Effector memory CD4-positive, alpha-beta T cell (primary cell): Measurements from ENCODE around the gene CMYA5.

Experiments
- DNase-seq, 3 donors: peaks; one replicate each; pipeline ENCODE4 v3.0.0-alpha.2; 2020
- H3K27ac ChIP-seq: 2 replicates; pipeline ENCODE4 v1.7.0; 2013; ENCODE audit warnings: mild to moderate bottlenecking, low read length, moderate library complexity; ENCODE audit not compliant: insufficient read depth, poor library complexity, severe bottlenecking
- H3K27me3 ChIP-seq: replicated peaks from 2 replicates; pipeline ENCODE4 v1.7.0; 2013; ENCODE audit warnings: mild to moderate bottlenecking, low read length; ENCODE audit not compliant: insufficient read depth, control insufficient read depth, poor library complexity, severe bottlenecking
- H3K36me3 ChIP-seq: 2 replicates; pipeline ENCODE4 v1.7.0; 2013; ENCODE audit warnings: mild to moderate bottlenecking, low read length, moderate library complexity; ENCODE audit not compliant: control insufficient read depth, insufficient read depth
- H3K4me1 ChIP-seq: 2 replicates; pipeline ENCODE4 v1.7.0; 2013; ENCODE audit warnings: low read length, mild to moderate bottlenecking; ENCODE audit not compliant: control insufficient read depth, insufficient read depth, poor library complexity, severe bottlenecking
- H3K4me3 ChIP-seq: 2 replicates; pipeline ENCODE4 v1.7.0; 2013; ENCODE audit warnings: low read length, low read depth, mild to moderate bottlenecking; ENCODE audit not compliant: insufficient read depth, poor library complexity, severe bottlenecking
- H3K9me3 ChIP-seq: 2 replicates; pipeline ENCODE4 v1.7.0; 2013; ENCODE audit warnings: mild to moderate bottlenecking, low read length, moderate library complexity; ENCODE audit not compliant: control insufficient read depth

Gene CMYA5

GRCh38 chr5:79743846-79744605 is 54.4 kb downstream of the CMYA5 start:
- no peaks in the 10 kb centered on the region for H3K9me3 ChIP-seq
- no peaks in the 10 kb centered on the region for H3K36me3 ChIP-seq
- H3K27me3 ChIP-seq: peaks cover 3% of the 10 kb centered on the region
- no peak overlapping the region for H3K27ac ChIP-seq
- no peaks in the 10 kb centered on the region for H3K4me1 ChIP-seq
- no peak overlapping the region for H3K4me3 ChIP-seq
- DNase-seq: no peak

GRCh38 chr5:79745255-79745654 is 55.6 kb downstream of the CMYA5 start:
- no peak for DNase-seq
- no peaks in the 10 kb centered on the region for H3K9me3 ChIP-seq
- H3K4me1 ChIP-seq: no peaks in the 10 kb centered on the region
- peaks cover 3% of the 10 kb centered on the region for H3K27me3 ChIP-seq
- no peak overlapping the region for H3K4me3 ChIP-seq
- H3K27ac ChIP-seq: no peak overlapping the region
- no peaks in the 10 kb centered on the region for H3K36me3 ChIP-seq

DNA sequence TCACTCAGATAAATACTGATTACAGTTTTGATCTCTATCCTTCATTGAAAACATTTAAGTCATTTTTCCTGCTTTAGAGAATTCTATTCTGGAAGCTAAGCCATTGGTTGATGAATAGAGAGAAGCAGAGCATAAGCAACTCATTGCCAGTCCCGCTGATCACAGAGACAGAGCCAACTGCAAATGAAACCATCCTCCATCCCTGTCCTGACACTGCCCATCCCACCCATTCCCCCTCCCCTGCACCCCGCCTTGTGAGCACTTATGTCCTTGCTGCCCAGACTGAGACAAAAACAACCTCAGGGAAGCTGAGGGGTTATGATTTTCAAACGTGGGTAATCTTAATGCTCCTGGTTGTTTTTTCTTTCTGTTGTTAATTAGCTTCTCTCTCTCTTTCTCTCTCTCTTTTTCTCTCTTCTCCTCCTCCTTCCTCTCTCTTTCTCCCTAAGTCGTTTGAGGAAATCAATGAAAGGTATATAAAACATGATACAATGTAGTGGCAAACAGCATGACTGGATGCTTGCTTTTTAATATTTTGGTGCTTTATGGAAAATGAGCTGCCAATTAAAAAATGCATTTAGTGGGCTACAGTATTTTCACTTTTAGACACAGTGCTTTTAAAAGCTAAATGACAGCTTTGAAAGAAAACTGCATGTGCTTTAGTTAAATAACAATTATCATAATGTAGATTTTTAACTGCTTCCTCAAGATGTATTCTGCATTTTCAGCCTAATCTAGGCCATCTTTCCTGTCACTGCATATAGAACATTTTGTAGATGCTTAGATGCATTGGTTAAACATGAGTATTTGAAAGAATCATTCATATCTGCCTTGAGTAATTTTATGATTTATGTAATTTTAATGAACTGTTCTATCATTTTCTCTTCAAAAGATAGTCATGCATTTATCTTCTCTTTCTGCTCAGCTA is 57.3 kb downstream of the CMYA5 start:
- no peaks in the 10 kb centered on the region for H3K36me3 ChIP-seq
- no peaks in the 10 kb centered on the region for H3K4me1 ChIP-seq
- H3K4me3 ChIP-seq: no peak overlapping the region
- peaks cover under 1% of the 10 kb centered on the region for H3K27me3 ChIP-seq
- H3K9me3 ChIP-seq: no peaks in the 10 kb centered on the region
- no peak for DNase-seq
- no peak overlapping the region for H3K27ac ChIP-seq

GRCh38 chr5:79750611-79751510 is 61.2 kb downstream of the CMYA5 start:
- no peak for DNase-seq
- H3K27ac ChIP-seq: no peak overlapping the region
- H3K9me3 ChIP-seq: no peaks in the 10 kb centered on the region
- H3K27me3 ChIP-seq: no peaks in the 10 kb centered on the region
- H3K4me3 ChIP-seq: no peak overlapping the region
- H3K36me3 ChIP-seq: no peaks in the 10 kb centered on the region
- no peaks in the 10 kb centered on the region for H3K4me1 ChIP-seq

- Histone ChIP-seq H3K27me3 (no peaks in the 10 kb centered on the region), H3K9me3 (no peaks in the 10 kb centered on the region), H3K4me3 (no peak overlapping the region), H3K36me3 (no peaks in the 10 kb centered on the region), H3K4me1 (no peaks in the 10 kb centered on the region), H3K27ac (no peak overlapping the region)
- DNase-seq: no peak
Observed at GRCh38 chr5:79753092-79753491, 63.5 kb downstream of the CMYA5 start.

DNA sequence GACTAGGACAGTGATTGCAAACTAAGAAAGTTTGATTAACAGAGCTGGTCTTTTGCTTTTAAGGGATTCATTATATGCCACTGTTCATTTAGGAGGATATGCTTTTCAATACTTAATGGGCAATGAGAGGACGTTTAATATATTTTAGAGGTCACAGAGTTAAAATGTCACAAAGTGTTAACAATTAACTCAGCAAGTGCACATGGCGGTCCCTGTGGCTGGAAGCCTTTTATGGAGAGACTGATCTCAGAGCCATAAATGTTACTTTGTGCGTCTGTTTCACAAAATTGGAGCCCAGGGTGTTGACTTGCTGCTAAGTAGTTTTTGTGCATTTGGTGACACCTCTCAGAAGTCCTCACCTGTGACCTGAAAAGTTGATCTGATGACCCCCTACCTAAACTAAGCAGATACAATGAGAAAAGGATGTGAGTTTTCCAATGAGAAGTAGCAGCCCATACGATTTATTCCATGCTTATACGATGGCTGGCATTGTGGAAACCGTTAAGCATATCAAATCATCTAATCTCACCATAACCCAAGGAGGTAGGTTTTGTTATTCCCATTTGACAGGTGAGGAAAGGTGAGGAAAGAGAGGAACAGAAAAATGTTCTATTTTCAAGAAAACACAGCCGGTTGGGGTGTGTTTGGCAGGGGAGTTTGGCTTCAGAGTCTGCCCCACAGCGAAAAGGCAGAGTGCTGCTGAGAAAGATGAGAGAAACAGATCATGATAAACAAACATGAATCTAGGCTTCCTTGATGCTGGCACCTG is 64.4 kb downstream of the CMYA5 start:
- no peaks in the 10 kb centered on the region for H3K36me3 ChIP-seq
- H3K9me3 ChIP-seq: no peaks in the 10 kb centered on the region
- DNase-seq: no peak
- H3K27ac ChIP-seq: no peak overlapping the region
- H3K4me1 ChIP-seq: no peaks in the 10 kb centered on the region
- H3K4me3 ChIP-seq: no peak overlapping the region
- H3K27me3 ChIP-seq: no peaks in the 10 kb centered on the region

GRCh38 chr5:79754865-79755555 is 65.4 kb downstream of the CMYA5 start:
- no peak overlapping the region for H3K27ac ChIP-seq
- H3K27me3 ChIP-seq: no peaks in the 10 kb centered on the region
- H3K4me3 ChIP-seq: no peak overlapping the region
- H3K36me3 ChIP-seq: no peaks in the 10 kb centered on the region
- H3K4me1 ChIP-seq: no peaks in the 10 kb centered on the region
- DNase-seq: no peak
- no peaks in the 10 kb centered on the region for H3K9me3 ChIP-seq

GRCh38 chr5:79756076-79756475 is 66.4 kb downstream of the CMYA5 start:
- Histone ChIP-seq H3K36me3 (no peaks in the 10 kb centered on the region), H3K27ac (no peak overlapping the region), H3K4me1 (no peaks in the 10 kb centered on the region), H3K9me3 (no peaks in the 10 kb centered on the region), H3K27me3 (no peaks in the 10 kb centered on the region), H3K4me3 (no peak overlapping the region)
- no peak for DNase-seq

- Histone ChIP-seq H3K36me3 (no peaks in the 10 kb centered on the region), H3K4me3 (no peak overlapping the region), H3K4me1 (no peaks in the 10 kb centered on the region), H3K9me3 (no peaks in the 10 kb centered on the region), H3K27ac (no peak overlapping the region), H3K27me3 (no peaks in the 10 kb centered on the region)
- DNase-seq: no peak
Observed at GRCh38 chr5:79759436-79759835, 69.8 kb downstream of the CMYA5 start.
